GM21737 (cell line): Measurements from ENCODE around the gene KCNJ8.

Experiments used
- ATAC-seq: cut with Tn5 transposase; IDR thresholded peaks from one replicate; pipeline ENCODE4 v1.9.1; 2021; ENCODE audit warnings: mild to moderate bottlenecking, moderate library complexity; ENCODE audit not compliant: unreplicated experiment

The KCNJ8 gene

GRCh38 chr12:21718944-21719650 lies 55.4 kb downstream of the KCNJ8 start:
- ATAC-seq = no peak

GRCh38 chr12:21718403-21718802 lies 56.1 kb downstream of the KCNJ8 start:
- ATAC-seq = no peak

GRCh38 chr12:21717767-21718166 lies 56.7 kb downstream of the KCNJ8 start:
- no peak for ATAC-seq

DNA sequence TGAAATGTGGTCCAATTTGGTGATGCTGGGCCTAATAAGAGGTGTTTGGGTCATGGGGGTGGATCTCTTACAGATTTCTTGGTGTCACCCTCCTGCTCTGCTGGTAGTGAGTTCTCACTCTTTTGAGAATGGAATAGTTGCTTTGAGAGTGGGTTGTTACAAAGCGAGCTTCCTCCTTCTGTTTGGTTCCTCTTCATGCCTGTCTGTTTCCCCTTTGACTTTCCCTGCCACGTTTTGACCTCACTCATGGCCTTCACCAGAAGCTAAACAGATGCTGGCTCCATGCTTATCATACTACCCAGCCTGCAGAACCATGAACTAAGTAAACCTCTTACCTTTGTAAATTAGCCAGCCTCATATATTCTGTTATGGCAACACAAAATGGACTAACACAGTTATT lies 59.1 kb downstream of the KCNJ8 start:
- no peak for ATAC-seq
